HG03196 (cell line): ENCODE results near the gene ACVRL1.

Source experiments
- ATAC-seq: cut with Tn5 transposase; IDR thresholded peaks from one replicate; pipeline ENCODE4 v1.9.1; 2021; ENCODE audit not compliant: unreplicated experiment

ACVRL1 gene

GRCh38 chr12:51938726-51939125 is 31.4 kb downstream of the ACVRL1 start:
- no peak for ATAC-seq

GRCh38 chr12:51941011-51941581 is 33.8 kb downstream of the ACVRL1 start:
- ATAC-seq, result no peak

GRCh38 chr12:51941604-51942003 is 34.3 kb downstream of the ACVRL1 start:
- ATAC-seq, result no peak

- ATAC-seq, result no peak
Observed at GRCh38 chr12:51942056-51942455, 34.8 kb downstream of the ACVRL1 start.

GRCh38 chr12:51942501-51943000 is 35.2 kb downstream of the ACVRL1 start:
- ATAC-seq, result no peak

- ATAC-seq, result no peak
Observed at GRCh38 chr12:51943346-51943745, 36.0 kb downstream of the ACVRL1 start.

GRCh38 chr12:51944608-51945233 is 37.4 kb downstream of the ACVRL1 start:
- no peak for ATAC-seq

GRCh38 chr12:51947246-51947996 is 40.1 kb downstream of the ACVRL1 start:
- ATAC-seq, result no peak

- ATAC-seq, result no peak
Observed at GRCh38 chr12:51948066-51948465, 40.8 kb downstream of the ACVRL1 start.

- ATAC-seq, result no peak
Observed at GRCh38 chr12:51949342-51950030, 42.2 kb downstream of the ACVRL1 start.

GRCh38 chr12:51950682-51951198 is 43.4 kb downstream of the ACVRL1 start:
- ATAC-seq, result no peak

- ATAC-seq, result peak; percentile 84
Observed at GRCh38 chr12:51951199-51951842, 44.0 kb downstream of the ACVRL1 start, which contains the start of gene ACVR1B. Gene ACVR1B, plus strand, starts transcription at chr12:51951699. Its CDS starts 45 bp downstream, at chr12:51951744.

- peak; percentile 6 for ATAC-seq
Observed at GRCh38 chr12:51951843-51952722, 44.8 kb downstream of the ACVRL1 start.

GRCh38 chr12:51953089-51953488 is 45.8 kb downstream of the ACVRL1 start:
- no peak for ATAC-seq

GRCh38 chr12:51953864-51954263 is 46.6 kb downstream of the ACVRL1 start:
- no peak for ATAC-seq

- ATAC-seq, result no peak
Observed at GRCh38 chr12:51954561-51955361, 47.5 kb downstream of the ACVRL1 start.

- no peak for ATAC-seq
Observed at GRCh38 chr12:51955702-51956101, 48.4 kb downstream of the ACVRL1 start.

GRCh38 chr12:51958542-51958941 is 51.2 kb downstream of the ACVRL1 start:
- ATAC-seq, result no peak

GRCh38 chr12:51959211-51959610 is 51.9 kb downstream of the ACVRL1 start:
- ATAC-seq, result no peak
